H1 (cell line): Measurements from ENCODE around the gene EVA1C. TPM values are rescaled to one million over a fixed set of nuclear protein-coding genes. Genes with fewer than 3 reads are reported as not detected.
"Not testable (repeated sequence)": the region's sequence is repeated elsewhere in the genome, so short reads cannot be mapped to it uniquely, and the experiment has no call there.

Source experiments
- CTCF ChIA-PET: fragments of 300-600 bp; sonication (Branson Sonifier 250); formaldehyde crosslinking; loops from one replicate; lab custom pipeline; 2021; ENCODE audit not compliant: partially characterized antibody; lab: Charles Lee
- POLR2A ChIA-PET: fragments of 300-600 bp; sonication (Branson Sonifier 250); formaldehyde crosslinking; loops from one replicate; lab custom pipeline; 2021; ENCODE audit warnings: inconsistent platforms; ENCODE audit not compliant: partially characterized antibody; lab: Charles Lee
- DNase-seq, 2 experiments: peaks; one replicate each; pipeline versions ENCODE4 v3.0.0 to v3.0.0-alpha.2; 2010 to 2022; ENCODE audit warnings: low spot score in 2 of 2, low read depth in 1 of 2, mixed read lengths in 1 of 2
- FAIRE-seq: peaks from 2 replicates; lab custom pipeline; 2011; peaks lifted over from hg19 to GRCh38; lab: Jason Lieb, UNC
- H2AFZ ChIP-seq: 2 replicates; pipeline ENCODE4 v1.8.1; 2012; ENCODE audit warnings: low read length, inconsistent platforms
- H2AK5ac ChIP-seq: 2 replicates; pipeline ENCODE4 v1.6.1; 2013; ENCODE audit warnings: low read depth, low read length
- H2BK120ac ChIP-seq: replicated peaks from 2 replicates; pipeline ENCODE3; 2013; ENCODE audit warnings: low read depth, low read length, inconsistent platforms
- H2BK12ac ChIP-seq: 2 replicates; pipeline ENCODE4 v1.6.1; 2013; ENCODE audit warnings: low read depth, low read length
- H2BK15ac ChIP-seq: 2 replicates; pipeline ENCODE4 v1.6.1; 2013; ENCODE audit warnings: low read length
- H2BK20ac ChIP-seq: 2 replicates; pipeline ENCODE4 v1.6.1; 2013; ENCODE audit warnings: low read length
- H2BK5ac ChIP-seq: 2 replicates; pipeline ENCODE4 v1.6.1; 2013; ENCODE audit warnings: low read depth, low read length
- H3K14ac ChIP-seq: 2 replicates; pipeline ENCODE4 v1.6.1; 2013; ENCODE audit warnings: inconsistent platforms; ENCODE audit not compliant: insufficient read length
- H3K18ac ChIP-seq: 2 replicates; pipeline ENCODE4 v1.6.1; 2013; ENCODE audit warnings: low read length; ENCODE audit errors: extremely low read depth
- H3K23ac ChIP-seq: 2 replicates; pipeline ENCODE4 v1.6.1; 2013; ENCODE audit warnings: inconsistent platforms; ENCODE audit not compliant: insufficient read length
- H3K23me2 ChIP-seq: 2 replicates; pipeline ENCODE4 v1.6.1; 2013; ENCODE audit warnings: low read depth, low read length
- H3K27ac ChIP-seq: 2 replicates; pipeline ENCODE4 v1.6.1; 2011; ENCODE audit warnings: low read depth, low read length, inconsistent platforms
- H3K27me3 ChIP-seq, 4 experiments: replicated peaks in 1 of 4; 1 replicate in 1 of 4; 2 replicates in 3 of 4; pipeline versions ENCODE4 v1.6.1 to v1.8.1; 2011 to 2013; ENCODE audit warnings: low read length in 3 of 4, mild to moderate bottlenecking in 3 of 4, inconsistent platforms in 2 of 4, mixed read lengths in 2 of 4, moderate library complexity in 1 of 4; ENCODE audit not compliant: control insufficient read depth in 3 of 4, insufficient read depth in 3 of 4; ENCODE audit errors: extremely low read depth in 1 of 4
- H3K36me3 ChIP-seq, 4 experiments: 2 replicates each; pipeline versions ENCODE4 v1.6.1 to v1.8.1; 2011 to 2013; ENCODE audit warnings: mild to moderate bottlenecking in 4 of 4, low read length in 3 of 4, moderate library complexity in 2 of 4, control low read depth in 1 of 4, inconsistent platforms in 1 of 4; ENCODE audit not compliant: insufficient read depth in 4 of 4, control insufficient read depth in 2 of 4
- H3K4ac ChIP-seq: replicated peaks from 2 replicates; pipeline ENCODE3; 2013; ENCODE audit warnings: low read length, low read depth, mixed read lengths, inconsistent platforms; ENCODE audit not compliant: insufficient read length
- H3K4me1 ChIP-seq, 4 experiments: replicated peaks in 1 of 4; 1 replicate in 1 of 4; 2 replicates in 3 of 4; pipeline versions ENCODE4 v1.6.1 to v1.8.1; 2011 to 2013; ENCODE audit warnings: low read length in 3 of 4, inconsistent platforms in 2 of 4, mixed read lengths in 1 of 4; ENCODE audit not compliant: insufficient read depth in 4 of 4, control insufficient read depth in 3 of 4
- H3K4me2 ChIP-seq, 2 experiments: 2 replicates each; pipeline versions ENCODE4 v1.6.1 to v1.8.1; 2011 to 2013; ENCODE audit warnings: low read depth in 2 of 2, low read length in 2 of 2, control low read depth in 1 of 2, inconsistent platforms in 1 of 2, mild to moderate bottlenecking in 1 of 2; ENCODE audit not compliant: insufficient read depth in 1 of 2
- H3K4me3 ChIP-seq, 4 experiments: fragments of 200-600, 300-600 bp in 1 of 4; sonication (generic), shearing (Covaris generic), sonication (Bioruptor Twin) in 1 of 4; 2 replicates each; pipeline versions ENCODE4 v1.5.1 to v1.8.1; 2011 to 2016; ENCODE audit warnings: low read length in 4 of 4, low read depth in 3 of 4, control low read depth in 2 of 4, inconsistent platforms in 2 of 4, mild to moderate bottlenecking in 2 of 4, mixed read lengths in 1 of 4, moderate library complexity in 1 of 4; ENCODE audit not compliant: insufficient read depth in 2 of 4; ENCODE audit errors: extremely low read depth in 1 of 4
- H3K56ac ChIP-seq: replicated peaks from 2 replicates; pipeline ENCODE3; 2013; ENCODE audit warnings: low read depth, mild to moderate bottlenecking, mixed read lengths, low read length, inconsistent platforms; ENCODE audit not compliant: insufficient read length
- H3K79me1 ChIP-seq: 2 replicates; pipeline ENCODE4 v1.6.1; 2013; ENCODE audit warnings: low read depth, low read length, control low read depth
- H3K79me2 ChIP-seq, 2 experiments: 2 replicates each; pipeline versions ENCODE4 v1.6.1 to v1.8.1; 2012 to 2013; ENCODE audit warnings: low read length in 2 of 2, mild to moderate bottlenecking in 2 of 2, inconsistent platforms in 1 of 2; ENCODE audit not compliant: insufficient read depth in 2 of 2, control insufficient read depth in 1 of 2
- H3K9ac ChIP-seq, 4 experiments: replicated peaks in 1 of 4; 1 replicate in 1 of 4; 2 replicates in 3 of 4; pipeline versions ENCODE4 v1.6.1 to v1.8.1; 2011 to 2013; ENCODE audit warnings: low read depth in 3 of 4, low read length in 3 of 4, control low read depth in 2 of 4, mild to moderate bottlenecking in 2 of 4, moderate library complexity in 2 of 4, inconsistent platforms in 1 of 4; ENCODE audit errors: extremely low read depth in 1 of 4
- H3K9me3 ChIP-seq, 2 experiments: 2 replicates each; pipeline versions ENCODE4 v1.6.1 to v1.8.1; 2012 to 2013; ENCODE audit warnings: mild to moderate bottlenecking in 2 of 2, moderate library complexity in 2 of 2, control low read depth in 1 of 2, inconsistent platforms in 1 of 2, low read depth in 1 of 2, low read length in 1 of 2, mixed read lengths in 1 of 2; ENCODE audit not compliant: insufficient read depth in 2 of 2
- H4K20me1 ChIP-seq, 2 experiments: replicated peaks in 1 of 2; 2 replicates each; pipeline versions ENCODE3 to v1.8.1; 2011 to 2013; ENCODE audit warnings: inconsistent platforms in 2 of 2, low read length in 2 of 2, mild to moderate bottlenecking in 1 of 2; ENCODE audit not compliant: insufficient read depth in 2 of 2, control insufficient read depth in 1 of 2
- H4K5ac ChIP-seq: 2 replicates; pipeline ENCODE4 v1.6.1; 2013; ENCODE audit warnings: low read length, low read depth, mixed read lengths, inconsistent platforms; ENCODE audit not compliant: insufficient read length
- H4K8ac ChIP-seq: 2 replicates; pipeline ENCODE4 v1.8.0; 2013; ENCODE audit warnings: mild to moderate bottlenecking, moderate library complexity, low read length, inconsistent platforms; ENCODE audit not compliant: insufficient read depth; ENCODE audit errors: extremely low read depth
- H4K91ac ChIP-seq: replicated peaks from 2 replicates; pipeline ENCODE3; 2013; ENCODE audit warnings: low read length, mixed read lengths, inconsistent platforms; ENCODE audit not compliant: insufficient read length
- WGBS, 2 experiments: shearing (Covaris generic) in 1 of 2; methylation state at CpG; one replicate each; pipeline versions ENCODE4 v1.1.6 to v1.1.7; 2013 to 2015; ENCODE audit warnings: low lambda C conversion rate in 2 of 2, mixed read lengths in 2 of 2, inconsistent platforms in 1 of 2, low coverage in 1 of 2, missing lambda C conversion rate in 1 of 2; ENCODE audit not compliant: insufficient replicate concordance in 2 of 2, insufficient coverage in 1 of 2, insufficient read length in 1 of 2; ENCODE audit errors: extremely low coverage in 1 of 2, missing lambda C conversion rate in 1 of 2; 5-methylcytosine and 5-hydroxymethylcytosine counted together
- polyA plus RNA-seq, 7 experiments: library from polyadenylated mRNA; depleted of rRNA in 3 of 7; stranded (reverse) in 5 of 7; unstranded in 2 of 7; fragments of >200 nt in 5 of 7; fragments of 200-250 nt in 2 of 7; gene quantifications; 1 replicate in 5 of 7; 2 replicates in 1 of 7; 4 replicates in 1 of 7; pipeline versions ENCODE4 v1.2.1 to v1.2.3, GENCODE V29; 2011 to 2013; ENCODE audit warnings: missing spikeins in 2 of 7, mixed read lengths in 2 of 7
- total RNA-seq: library from RNA; stranded (reverse); fragmentation: NEBNext Ultra II Directional; extraction: Animal tissue kit (Norgen Biotek cat#: 25700); gene quantifications from 2 replicates; pipeline ENCODE4 v1.2.1, GENCODE V29; 2021

The EVA1C gene
- total and polyA plus RNA-seq, 2 of the 8 experiments (the other 6 are each of a cell fraction or from before 2014, with no cell fraction given) = 2.6 to 3.6 TPM

DNA sequence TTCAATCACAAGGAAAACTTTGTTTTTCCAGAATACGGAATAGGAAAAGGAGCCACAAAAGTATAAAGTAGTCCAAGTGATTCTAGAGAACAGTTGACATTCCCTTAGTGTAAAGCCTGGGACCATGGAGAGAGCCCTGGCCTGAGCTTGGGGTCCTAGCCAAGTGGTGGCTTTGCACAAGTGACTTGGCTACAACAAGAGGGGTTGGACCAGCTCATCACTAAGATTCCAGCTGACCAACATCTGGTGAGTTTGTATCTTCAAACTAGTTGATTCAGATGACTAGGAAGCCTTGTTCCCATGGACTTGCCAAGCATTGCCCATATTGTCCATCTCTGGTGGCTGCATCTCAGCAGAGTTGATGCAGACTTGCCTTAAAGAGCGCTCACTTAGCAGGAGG, 96.5 kb downstream of the EVA1C start:
- H3K14ac ChIP-seq, H3K4ac ChIP-seq, H2BK20ac ChIP-seq, H2BK120ac ChIP-seq, H4K91ac ChIP-seq, H3K79me1 ChIP-seq, H3K9ac ChIP-seq, H3K23me2 ChIP-seq, POLR2A ChIA-PET, H2BK15ac ChIP-seq, H3K4me1 ChIP-seq, H3K4me2 ChIP-seq, H3K27me3 ChIP-seq, H3K79me2 ChIP-seq, H3K27ac ChIP-seq, H4K20me1 ChIP-seq, H2AFZ ChIP-seq, H3K18ac ChIP-seq, H3K56ac ChIP-seq, H4K5ac ChIP-seq, H3K9me3 ChIP-seq, FAIRE-seq, H4K8ac ChIP-seq, H3K23ac ChIP-seq, H3K4me3 ChIP-seq, H2BK5ac ChIP-seq, H3K36me3 ChIP-seq, DNase-seq, H2AK5ac ChIP-seq, H2BK12ac ChIP-seq: not testable (repeated sequence)
- 97% methylated on average over 2 of the region's 2 CpGs; no CpG with 5 or more reads in 1 of the 2 experiments for WGBS, 2 experiments
- CTCF ChIA-PET = interaction anchor here (0.8 to 2.0 kb wide), 5 partner anchors 12 to 67 kb away, joined by 3 to 5 read pairs (median 4); no protein-coding TSS in a partner anchor
